K562 (cell line): ENCODE measurements around the gene RGS3. TPM values are rescaled to one million over a fixed set of nuclear protein-coding genes. Genes with fewer than 3 reads are reported as not detected.

Experiments used
- ATAC-seq: fragments of 200-7000 bp; cut with Tn5 transposase; 3 replicates; pipeline ENCODE4 v1.9.1; 2020; ENCODE audit warnings: moderate library complexity
- BruUV-seq: library from RNA; stranded (reverse); fragments of 400-500 nt; replicated peaks from 2 replicates; lab custom pipeline; 2021; lab: Mats Ljungman, UMichigan
- CTCF ChIA-PET: fragments of 300-600 bp; formaldehyde crosslinking; extraction: SDS; loops from one replicate; lab custom pipeline; 2021; ENCODE audit warnings: low intra/inter-chr PET ratio; lab: Yijun Ruan, JAX
- POLR2A ChIA-PET: fragments of 300-600, 350-650 bp; sonication (Branson Sonifier 250); formaldehyde crosslinking; extraction: SDS; loops from one replicate; lab custom pipeline; 2021; ENCODE audit warnings: antibody characterized with exemption, inconsistent platforms; lab: Yijun Ruan, JAX
- DNase-seq, 4 experiments: peaks; one replicate each; pipeline versions ENCODE4 v3.0.0 to v3.0.0-alpha.2; 2011 to 2018; ENCODE audit warnings: low spot score in 3 of 4, mixed read lengths in 3 of 4; ENCODE audit errors: extremely low read depth in 1 of 4
- FAIRE-seq: peaks from 2 replicates; lab custom pipeline; 2011; peaks lifted over from hg19 to GRCh38; lab: Jason Lieb, UNC
- H2AFZ ChIP-seq: 2 replicates; pipeline ENCODE4 v1.6.0; 2011; ENCODE audit warnings: low read depth, low read length, control low read depth, inconsistent platforms
- H3K27ac ChIP-seq: fragments of 200-600 bp; 3 replicates; pipeline ENCODE4 v1.8.0; 2011; ENCODE audit warnings: low read depth, mild to moderate bottlenecking, control low read depth, inconsistent platforms, low read length, moderate library complexity, mixed read lengths; ENCODE audit errors: extremely low read depth
- H3K27me3 ChIP-seq, 2 experiments: fragments of 300-600 bp in 1 of 2; 2 replicates in 1 of 2; 3 replicates in 1 of 2; pipeline versions ENCODE4 v1.6.0 to v1.8.0; 2011; ENCODE audit warnings: inconsistent platforms in 2 of 2, low read length in 2 of 2, mild to moderate bottlenecking in 1 of 2, mixed read lengths in 1 of 2, moderate library complexity in 1 of 2; ENCODE audit not compliant: control insufficient read depth in 2 of 2, insufficient read depth in 2 of 2
- H3K36me3 ChIP-seq: fragments of 300-600 bp; 3 replicates; pipeline ENCODE4 v1.8.0; 2011; ENCODE audit warnings: mild to moderate bottlenecking, low read length, inconsistent platforms; ENCODE audit not compliant: control insufficient read depth, insufficient read depth
- H3K4me1 ChIP-seq, 2 experiments: fragments of 200-600 bp in 1 of 2; replicated peaks in 1 of 2; 2 replicates in 1 of 2; 3 replicates in 1 of 2; pipeline versions ENCODE4 v1.5.1 to v1.8.0; 2011; ENCODE audit warnings: inconsistent platforms in 2 of 2, low read length in 2 of 2, mild to moderate bottlenecking in 1 of 2, mixed read lengths in 1 of 2, moderate library complexity in 1 of 2; ENCODE audit not compliant: control insufficient read depth in 2 of 2, insufficient read depth in 2 of 2
- H3K4me2 ChIP-seq: 2 replicates; pipeline ENCODE4 v1.6.1; 2011; ENCODE audit warnings: low read length, control low read depth, inconsistent platforms, mixed read lengths; ENCODE audit not compliant: insufficient read depth
- H3K4me3 ChIP-seq: fragments of 200-600 bp; sonication (generic), shearing (Covaris generic); 2 replicates; pipeline ENCODE4 v1.5.1; 2016; ENCODE audit warnings: control low read depth, inconsistent platforms
- H3K79me2 ChIP-seq: fragments of 200-600 bp; 3 replicates; pipeline ENCODE4 v1.8.0; 2011; ENCODE audit warnings: low read length, inconsistent platforms; ENCODE audit not compliant: control insufficient read depth, insufficient read depth
- H3K9ac ChIP-seq, 2 experiments: 2 replicates each; pipeline versions ENCODE4 v1.6.0 to v1.6.1; 2011; ENCODE audit warnings: low read depth in 2 of 2, low read length in 2 of 2, control low read depth in 1 of 2, inconsistent platforms in 1 of 2, mild to moderate bottlenecking in 1 of 2, mixed read lengths in 1 of 2; ENCODE audit not compliant: insufficient read depth in 1 of 2
- H3K9me1 ChIP-seq: one replicate; pipeline ENCODE4 v1.6.0; 2011; ENCODE audit warnings: inconsistent platforms, mild to moderate bottlenecking, low read length, moderate library complexity; ENCODE audit not compliant: control insufficient read depth, insufficient read depth
- H3K9me3 ChIP-seq: replicated peaks from 2 replicates; pipeline ENCODE4 v1.5.1; 2011; ENCODE audit warnings: low read depth, low read length, inconsistent platforms; ENCODE audit not compliant: control insufficient read depth, insufficient read depth
- H4K20me1 ChIP-seq: replicated peaks from 2 replicates; pipeline ENCODE4 v1.6.1; 2011; ENCODE audit warnings: low read length, inconsistent platforms, mixed read lengths; ENCODE audit not compliant: control insufficient read depth, insufficient read depth
- CTCF ChIP-seq, 3 experiments: IDR thresholded peaks in 2 of 3; conservative IDR thresholded peaks in 1 of 3; 2 replicates each; pipeline ENCODE4 v1.5.1; 2011 to 2012; ENCODE audit warnings: low read length in 3 of 3, mild to moderate bottlenecking in 3 of 3, control low read depth in 2 of 3, improper control_type of control experiment in 1 of 3, inconsistent platforms in 1 of 3, low read depth in 1 of 3, mixed read lengths in 1 of 3, moderate library complexity in 1 of 3; ENCODE audit not compliant: insufficient read depth in 2 of 3
- E2F5 ChIP-seq: sonication (generic); formaldehyde crosslinking; IDR thresholded peaks from 2 replicates; pipeline ENCODE4 v1.8.0; 2022; ENCODE audit warnings: mild to moderate bottlenecking, missing genetic modification reagents
- KHSRP ChIP-seq: fragments of 450-650 bp; IDR thresholded peaks from 2 replicates; pipeline ENCODE4 v1.6.1; 2017
- RAD21 ChIP-seq, 2 experiments: fragments of 250-450 bp in 1 of 2; fragments of 450-650 bp in 1 of 2; sonication (Bioruptor Pico) in 1 of 2; formaldehyde crosslinking in 1 of 2; IDR thresholded peaks in 1 of 2; conservative IDR thresholded peaks in 1 of 2; 2 replicates each; pipeline versions ENCODE4 v1.4.0 to v1.8.0; 2020 to 2022; ENCODE audit warnings: mild to moderate bottlenecking in 2 of 2, moderate library complexity in 1 of 2
- REST ChIP-seq, 2 experiments: fragments of 450-650 bp; formaldehyde crosslinking in 1 of 2; IDR thresholded peaks; 2 replicates each; pipeline versions ENCODE4 v1.4.0 to v1.6.1; 2014 to 2020; ENCODE audit warnings: mild to moderate bottlenecking in 2 of 2, borderline replicate concordance in 1 of 2, low read depth in 1 of 2
- SMC3 ChIP-seq: conservative IDR thresholded peaks from 2 replicates; pipeline ENCODE4 v1.6.1; 2011; ENCODE audit warnings: low read depth, low read length, improper control_type of control experiment; ENCODE audit not compliant: insufficient read depth
- THRB ChIP-seq: fragments of 450-650 bp; formaldehyde crosslinking; conservative IDR thresholded peaks from 2 replicates; pipeline ENCODE4 v1.4.0; 2022; ENCODE audit warnings: mild to moderate bottlenecking, missing genetic modification characterization
- WGBS: fragments of 100-300 bp; shearing (Covaris generic); methylation state at CpG from one replicate; pipeline ENCODE4 v1.1.6; 2016; ENCODE audit warnings: low coverage, mixed read lengths; ENCODE audit not compliant: insufficient coverage; ENCODE audit errors: missing lambda C conversion rate; 5-methylcytosine and 5-hydroxymethylcytosine counted together
- in situ Hi-C: fragments of 300-500 bp; cut with MboI; formaldehyde crosslinking; loops from 4 replicates; pipeline ENCODE4 v1.15.0; 2018; ENCODE audit warnings: inconsistent platforms, mixed read lengths
- intact Hi-C: fragments of 100-400 bp; cut with micrococcal nuclease; formaldehyde crosslinking; loops from 2 replicates; pipeline ENCODE4 v1.14.2; 2022
- polyA plus RNA-seq, 8 experiments: library from polyadenylated mRNA; depleted of rRNA in 4 of 8; stranded (reverse) in 5 of 8; unstranded in 3 of 8; fragments of >200 nt; fragmentation: Nextera tagmentation in 2 of 8; fragmentation: Illumina TruSeq in 1 of 8; extraction: Ambion mirVana in 2 of 8; extraction: Trizol in 1 of 8; gene quantifications; 2 replicates each; pipeline versions ENCODE4 v1.2.1 to v1.2.3, GENCODE V29; 2011 to 2014; ENCODE audit warnings: inconsistent platforms in 1 of 8, missing spikeins in 1 of 8
- total RNA-seq, 7 experiments: library from RNA; depleted of rRNA in 6 of 7; stranded (reverse); fragments of >200 nt in 6 of 7; fragmentation: Illumina TruSeq in 2 of 7; extraction: Trizol in 2 of 7; gene quantifications; 2 replicates each; pipeline versions ENCODE4 v1.2.1 to v1.2.3, GENCODE V29; 2011 to 2021; ENCODE audit warnings: low replicate concordance in 1 of 7

Gene RGS3
- total and polyA plus RNA-seq, 9 of the 15 experiments (the other 6 are each of a cell fraction or from before 2014, with no cell fraction given) = 0.08 to 2.9 (median 0.95) TPM

- H3K9ac ChIP-seq = no peak overlapping the region
- H3K79me2 ChIP-seq = no peaks in the 10 kb centered on the region
- ChIA-PET POLR2A (interaction anchor here (0.7 to 1.4 kb wide), 3 partner anchors 9 to 141 kb away, joined by 4 to 7 read pairs (median 5); no protein-coding TSS in a partner anchor), CTCF (interaction anchor here (0.6 to 2.2 kb wide), 7 partner anchors 39 to 212 kb away, joined by 3 to 43 read pairs (median 6); no protein-coding TSS in a partner anchor)
- H3K27me3 ChIP-seq = no peaks in the 10 kb centered on the region; a peak in 1 of 5 replicates
- no peaks in the 10 kb centered on the region for H3K4me1 ChIP-seq
- intact Hi-C loops (loop anchor here (2.0 kb wide), 2 partner anchors 144 to 212 kb away; no protein-coding TSS in a partner anchor), in situ Hi-C loops (loop anchor here (5.0 kb wide), 2 partner anchors 141 to 211 kb away; no protein-coding TSS in a partner anchor)
- no peaks in the 10 kb centered on the region for H3K36me3 ChIP-seq
- no peak overlapping the region for H3K4me2 ChIP-seq
- WGBS = 51% methylated on average over 3 of the region's 3 CpGs
- H4K20me1 ChIP-seq = no peaks in the 10 kb centered on the region
- H3K9me1 ChIP-seq = no peaks in the 10 kb centered on the region
- H3K27ac ChIP-seq = no peak overlapping the region
- DNase-seq = peak; percentile 31 to 52 (median 44)
- H3K9me3 ChIP-seq = no peaks in the 10 kb centered on the region
- H2AFZ ChIP-seq = no peak overlapping the region
- FAIRE-seq = peak; percentile 80
- no TSS peak for BruUV-seq
- H3K4me3 ChIP-seq = no peak overlapping the region
- peak; percentile 74 for ATAC-seq
- TF ChIP-seq KHSRP = no peak
- TF ChIP-seq SMC3 = peak; percentile 69
- TF ChIP-seq RAD21 (CRISPR knock-in tag; conservative IDR thresholded peaks at IDR 0.05 in 1 of 2, IDR thresholded peaks at IDR 0.05 in 1 of 2) = peak; percentile 95 to 96
- no peak for TF ChIP-seq E2F5 (CRISPR knock-in tag)
- TF ChIP-seq REST (IDR thresholded peaks at IDR 0.05; ENCODE audit: borderline replicate concordance) = peak; percentile 88
- no peak for TF ChIP-seq REST (CRISPR knock-in tag; IDR thresholded peaks at IDR 0.05; ENCODE audit: low read depth)
- TF ChIP-seq CTCF (IDR thresholded peaks at IDR 0.05 in 2 of 3, conservative IDR thresholded peaks at IDR 0.05 in 1 of 3; ENCODE audit: insufficient read depth in 2 of 3, low read depth in 1 of 3, low read length in 3 of 3) = peak; percentile 40 to 83 (median 53); a peak in 4 of 6 replicates
- TF ChIP-seq THRB = no peak
These were observed 17.2 kb upstream of the RGS3 start for GRCh38 chr9:113446323-113446740.
